K562 (cell line): ENCODE measurements around the gene CACNA1E. TPM values are rescaled to one million over a fixed set of nuclear protein-coding genes. Genes with fewer than 3 reads are reported as not detected.
A peak's percentile ranks its signal among the peaks of the same experiment; 100 is the strongest.

Source experiments
- ARID1B ChIP-seq: fragments of 450-650 bp; IDR thresholded peaks from 2 replicates; pipeline ENCODE4 v1.6.1; 2016; ENCODE audit warnings: antibody characterized with exemption, mild to moderate bottlenecking, inconsistent platforms
- BRCA1 ChIP-seq, 2 experiments: fragments of 450-650 bp in 1 of 2; sonication (generic) in 1 of 2; formaldehyde crosslinking in 1 of 2; IDR thresholded peaks; 2 replicates each; pipeline versions ENCODE4 v1.5.0 to v1.6.1; 2017 to 2020; ENCODE audit warnings: mild to moderate bottlenecking in 1 of 2, missing genetic modification reagents in 1 of 2
- CCNT2 ChIP-seq: IDR thresholded peaks from 2 replicates; pipeline ENCODE4 v1.6.1; 2011; ENCODE audit warnings: borderline replicate concordance, low read depth, mild to moderate bottlenecking, moderate library complexity, mixed read lengths, low read length; ENCODE audit not compliant: insufficient read length; ENCODE audit errors: extremely low read depth
- EGR1 ChIP-seq: fragments of 450-650 bp; conservative IDR thresholded peaks from 2 replicates; pipeline ENCODE4 v1.6.1; 2017; ENCODE audit warnings: mild to moderate bottlenecking
- EP300 ChIP-seq: IDR thresholded peaks from 2 replicates; pipeline ENCODE4 v1.6.1; 2012; ENCODE audit warnings: low read length, improper control_type of control experiment
- FOXK2 ChIP-seq, 2 experiments: fragments of 450-650 bp; IDR thresholded peaks in 1 of 2; conservative IDR thresholded peaks in 1 of 2; 2 replicates each; pipeline ENCODE4 v1.6.1; 2016; ENCODE audit warnings: low read depth in 2 of 2, mild to moderate bottlenecking in 1 of 2
- IRF2 ChIP-seq: sonication (generic); formaldehyde crosslinking; IDR thresholded peaks from 2 replicates; pipeline ENCODE4 v1.8.1; 2022; ENCODE audit warnings: mild to moderate bottlenecking, missing genetic modification reagents
- NCOA1 ChIP-seq: fragments of 450-650 bp; IDR thresholded peaks from 2 replicates; pipeline ENCODE4 v1.6.1; 2016; ENCODE audit warnings: low read depth
- SRSF1 ChIP-seq: fragments of 200-400 bp; formaldehyde crosslinking; IDR thresholded peaks from 2 replicates; pipeline ENCODE4 v1.6.1; 2017; ENCODE audit warnings: mild to moderate bottlenecking, low read depth, low read length, moderate library complexity
- TCF3 ChIP-seq: sonication (generic); formaldehyde crosslinking; IDR thresholded peaks from 2 replicates; pipeline ENCODE4 v1.4.0; 2020; ENCODE audit warnings: mild to moderate bottlenecking, missing genetic modification reagents
- TEAD4 ChIP-seq, 2 experiments: sonication (generic) in 1 of 2; formaldehyde crosslinking in 1 of 2; IDR thresholded peaks; 2 replicates each; pipeline versions ENCODE4 v1.6.1 to v1.8.0; 2012 to 2022; ENCODE audit warnings: borderline replicate concordance in 1 of 2, inconsistent platforms in 1 of 2, low read length in 1 of 2, mild to moderate bottlenecking in 1 of 2, missing genetic modification reagents in 1 of 2
- U2AF2 ChIP-seq: fragments of 200-400 bp; formaldehyde crosslinking; optimal IDR thresholded peaks from 2 replicates; pipeline ENCODE3; 2017; ENCODE audit warnings: low read depth, mild to moderate bottlenecking, low read length
- YBX1 ChIP-seq: fragments of 450-650 bp; IDR thresholded peaks from 2 replicates; pipeline ENCODE4 v1.7.1; 2016; ENCODE audit warnings: mild to moderate bottlenecking
- ZBED1 ChIP-seq: IDR thresholded peaks from 2 replicates; pipeline ENCODE4 v1.6.1; 2014
- ZNF239 ChIP-seq: fragments of 250-450 bp; sonication (Bioruptor Pico); IDR thresholded peaks from 2 replicates; pipeline ENCODE4 v1.4.0; 2020; ENCODE audit warnings: mild to moderate bottlenecking
- ZNF408 ChIP-seq: fragments of 250-450 bp; sonication (Bioruptor Pico); IDR thresholded peaks from 2 replicates; pipeline ENCODE4 v1.4.0; 2020; ENCODE audit warnings: low read depth, mild to moderate bottlenecking, moderate library complexity
- ZNF561 ChIP-seq: fragments of 450-650 bp; formaldehyde crosslinking; conservative IDR thresholded peaks from 2 replicates; pipeline ENCODE4 v1.4.0; 2020; ENCODE audit warnings: mild to moderate bottlenecking, moderate library complexity
- ZNF589 ChIP-seq: fragments of 200-800 bp; sonication (Bioruptor generic); IDR thresholded peaks from 2 replicates; pipeline ENCODE4 v1.6.1; 2016; ENCODE audit warnings: low read depth, missing genetic modification characterization, missing compliant biosample characterization
- ZNF644 ChIP-seq: fragments of 200-800 bp; sonication (Bioruptor generic); IDR thresholded peaks from 2 replicates; pipeline ENCODE4 v1.6.1; 2016; ENCODE audit warnings: low read depth, missing genetic modification characterization, missing compliant biosample characterization
- ZNF717 ChIP-seq: fragments of 250-450 bp; sonication (Bioruptor Pico); IDR thresholded peaks from 2 replicates; pipeline ENCODE4 v1.5.0; 2021
- polyA plus RNA-seq, 8 experiments: library from polyadenylated mRNA; depleted of rRNA in 4 of 8; stranded (reverse) in 5 of 8; unstranded in 3 of 8; fragments of >200 nt; fragmentation: Nextera tagmentation in 2 of 8; fragmentation: Illumina TruSeq in 1 of 8; extraction: Ambion mirVana in 2 of 8; extraction: Trizol in 1 of 8; gene quantifications; 2 replicates each; pipeline versions ENCODE4 v1.2.1 to v1.2.3, GENCODE V29; 2011 to 2014; ENCODE audit warnings: inconsistent platforms in 1 of 8, missing spikeins in 1 of 8
- total RNA-seq, 7 experiments: library from RNA; depleted of rRNA in 6 of 7; stranded (reverse); fragments of >200 nt in 6 of 7; fragmentation: Illumina TruSeq in 2 of 7; extraction: Trizol in 2 of 7; gene quantifications; 2 replicates each; pipeline versions ENCODE4 v1.2.1 to v1.2.3, GENCODE V29; 2011 to 2021; ENCODE audit warnings: low replicate concordance in 1 of 7
- TF ChIP-seq, protein P1 (sequence below), 2 experiments: fragments of 150-350 bp in 1 of 2; IDR thresholded peaks; 2 replicates each; pipeline ENCODE4 v1.6.1; 2012 to 2016; ENCODE audit warnings: low read depth in 2 of 2, low read length in 2 of 2, mild to moderate bottlenecking in 1 of 2, moderate library complexity in 1 of 2
- TF ChIP-seq, protein P2 (sequence below): sonication (generic); formaldehyde crosslinking; IDR thresholded peaks from 2 replicates; pipeline ENCODE4 v1.8.1; 2023; ENCODE audit warnings: mild to moderate bottlenecking, missing genetic modification reagents
- TF ChIP-seq, protein P3 (sequence below): sonication (generic); formaldehyde crosslinking; IDR thresholded peaks from 2 replicates; pipeline ENCODE4 v1.8.0; 2023; ENCODE audit warnings: mild to moderate bottlenecking, missing genetic modification reagents

Gene CACNA1E
- total and polyA plus RNA-seq, 9 of the 15 experiments (the other 6 are each of a cell fraction or from before 2014, with no cell fraction given) = under 0.01 to 0.04 TPM; not detected in 7

DNA sequence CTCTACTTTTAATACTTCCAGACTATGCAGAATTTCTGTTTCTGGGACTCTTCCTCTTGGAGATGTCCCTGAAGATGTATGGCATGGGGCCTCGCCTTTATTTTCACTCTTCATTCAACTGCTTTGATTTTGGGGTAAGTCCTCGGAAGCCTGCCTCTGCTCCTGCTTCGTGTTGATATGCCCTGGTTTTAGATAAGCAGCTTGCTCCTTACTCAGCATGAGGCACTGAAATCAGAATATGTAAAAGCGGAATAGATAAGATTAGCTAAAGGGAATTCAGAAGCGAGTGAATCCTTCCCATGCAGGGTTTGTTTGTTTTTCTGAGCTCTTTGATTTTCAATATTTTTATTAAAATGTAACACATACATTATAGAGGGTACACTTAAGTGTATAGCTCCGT is 234.7 kb downstream of the CACNA1E start (continued):
- TF ChIP-seq TCF3 (peak; percentile 88), ZNF408 (CRISPR knock-in tag) (no peak), EP300 (0 out of 2 replicates have a peak, but pooled peaks have one; percentile 35), EGR1 (no peak), FOXK2 (conservative IDR thresholded peaks at IDR 0.05 in 1 of 2, IDR thresholded peaks at IDR 0.05 in 1 of 2; ENCODE audit: low read depth in 2 of 2) (no peak), ZNF717 (CRISPR knock-in tag) (no peak), NCOA1 (no peak), IRF2 (CRISPR knock-in tag) (no peak), SRSF1 (no peak), YBX1 (no peak), ZNF644 (peak; percentile 89), U2AF2 (no peak), ZNF561 (CRISPR knock-in tag) (no peak), BRCA1 (IDR thresholded peaks at IDR 0.05) (no peak), BRCA1 (CRISPR knock-in tag; IDR thresholded peaks at IDR 0.05) (no peak), ARID1B (peak; percentile 85), ZNF239 (CRISPR knock-in tag) (no peak), CCNT2 (peak; percentile 60), ZNF589 (CRISPR knock-in tag) (no peak), ZBED1 (no peak), TEAD4 (IDR thresholded peaks at IDR 0.05; ENCODE audit: low read length) (peak; percentile 93), TEAD4 (CRISPR knock-in tag; IDR thresholded peaks at IDR 0.05; ENCODE audit: borderline replicate concordance) (no peak)
- TF ChIP-seq, protein P1, sequence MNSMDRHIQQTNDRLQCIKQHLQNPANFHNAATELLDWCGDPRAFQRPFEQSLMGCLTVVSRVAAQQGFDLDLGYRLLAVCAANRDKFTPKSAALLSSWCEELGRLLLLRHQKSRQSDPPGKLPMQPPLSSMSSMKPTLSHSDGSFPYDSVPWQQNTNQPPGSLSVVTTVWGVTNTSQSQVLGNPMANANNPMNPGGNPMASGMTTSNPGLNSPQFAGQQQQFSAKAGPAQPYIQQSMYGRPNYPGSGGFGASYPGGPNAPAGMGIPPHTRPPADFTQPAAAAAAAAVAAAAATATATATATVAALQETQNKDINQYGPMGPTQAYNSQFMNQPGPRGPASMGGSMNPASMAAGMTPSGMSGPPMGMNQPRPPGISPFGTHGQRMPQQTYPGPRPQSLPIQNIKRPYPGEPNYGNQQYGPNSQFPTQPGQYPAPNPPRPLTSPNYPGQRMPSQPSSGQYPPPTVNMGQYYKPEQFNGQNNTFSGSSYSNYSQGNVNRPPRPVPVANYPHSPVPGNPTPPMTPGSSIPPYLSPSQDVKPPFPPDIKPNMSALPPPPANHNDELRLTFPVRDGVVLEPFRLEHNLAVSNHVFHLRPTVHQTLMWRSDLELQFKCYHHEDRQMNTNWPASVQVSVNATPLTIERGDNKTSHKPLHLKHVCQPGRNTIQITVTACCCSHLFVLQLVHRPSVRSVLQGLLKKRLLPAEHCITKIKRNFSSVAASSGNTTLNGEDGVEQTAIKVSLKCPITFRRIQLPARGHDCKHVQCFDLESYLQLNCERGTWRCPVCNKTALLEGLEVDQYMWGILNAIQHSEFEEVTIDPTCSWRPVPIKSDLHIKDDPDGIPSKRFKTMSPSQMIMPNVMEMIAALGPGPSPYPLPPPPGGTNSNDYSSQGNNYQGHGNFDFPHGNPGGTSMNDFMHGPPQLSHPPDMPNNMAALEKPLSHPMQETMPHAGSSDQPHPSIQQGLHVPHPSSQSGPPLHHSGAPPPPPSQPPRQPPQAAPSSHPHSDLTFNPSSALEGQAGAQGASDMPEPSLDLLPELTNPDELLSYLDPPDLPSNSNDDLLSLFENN (IDR thresholded peaks at IDR 0.05; ENCODE audit: low read depth in 2 of 2, low read length in 2 of 2) = peak in 1 of 2 experiments; percentile 46; a peak in 1 of 4 replicates
- TF ChIP-seq, protein P2, sequence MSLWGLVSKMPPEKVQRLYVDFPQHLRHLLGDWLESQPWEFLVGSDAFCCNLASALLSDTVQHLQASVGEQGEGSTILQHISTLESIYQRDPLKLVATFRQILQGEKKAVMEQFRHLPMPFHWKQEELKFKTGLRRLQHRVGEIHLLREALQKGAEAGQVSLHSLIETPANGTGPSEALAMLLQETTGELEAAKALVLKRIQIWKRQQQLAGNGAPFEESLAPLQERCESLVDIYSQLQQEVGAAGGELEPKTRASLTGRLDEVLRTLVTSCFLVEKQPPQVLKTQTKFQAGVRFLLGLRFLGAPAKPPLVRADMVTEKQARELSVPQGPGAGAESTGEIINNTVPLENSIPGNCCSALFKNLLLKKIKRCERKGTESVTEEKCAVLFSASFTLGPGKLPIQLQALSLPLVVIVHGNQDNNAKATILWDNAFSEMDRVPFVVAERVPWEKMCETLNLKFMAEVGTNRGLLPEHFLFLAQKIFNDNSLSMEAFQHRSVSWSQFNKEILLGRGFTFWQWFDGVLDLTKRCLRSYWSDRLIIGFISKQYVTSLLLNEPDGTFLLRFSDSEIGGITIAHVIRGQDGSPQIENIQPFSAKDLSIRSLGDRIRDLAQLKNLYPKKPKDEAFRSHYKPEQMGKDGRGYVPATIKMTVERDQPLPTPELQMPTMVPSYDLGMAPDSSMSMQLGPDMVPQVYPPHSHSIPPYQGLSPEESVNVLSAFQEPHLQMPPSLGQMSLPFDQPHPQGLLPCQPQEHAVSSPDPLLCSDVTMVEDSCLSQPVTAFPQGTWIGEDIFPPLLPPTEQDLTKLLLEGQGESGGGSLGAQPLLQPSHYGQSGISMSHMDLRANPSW (CRISPR knock-in tag) = no peak
- TF ChIP-seq, protein P3, sequence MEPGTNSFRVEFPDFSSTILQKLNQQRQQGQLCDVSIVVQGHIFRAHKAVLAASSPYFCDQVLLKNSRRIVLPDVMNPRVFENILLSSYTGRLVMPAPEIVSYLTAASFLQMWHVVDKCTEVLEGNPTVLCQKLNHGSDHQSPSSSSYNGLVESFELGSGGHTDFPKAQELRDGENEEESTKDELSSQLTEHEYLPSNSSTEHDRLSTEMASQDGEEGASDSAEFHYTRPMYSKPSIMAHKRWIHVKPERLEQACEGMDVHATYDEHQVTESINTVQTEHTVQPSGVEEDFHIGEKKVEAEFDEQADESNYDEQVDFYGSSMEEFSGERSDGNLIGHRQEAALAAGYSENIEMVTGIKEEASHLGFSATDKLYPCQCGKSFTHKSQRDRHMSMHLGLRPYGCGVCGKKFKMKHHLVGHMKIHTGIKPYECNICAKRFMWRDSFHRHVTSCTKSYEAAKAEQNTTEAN (CRISPR knock-in tag) = no peak
